OCI-LY3 (cell line): ENCODE data around the gene SIAE.

Experiments
- CTCF ChIP-seq: fragments of 200-600, 300-600 bp; sonication (generic); IDR thresholded peaks from 2 replicates; pipeline ENCODE4 v1.5.1; 2014; ENCODE audit warnings: antibody characterized with exemption, low read length, low read depth
- EZH2phosphoT487 ChIP-seq: fragments of 200-600 bp; shearing (Covaris generic); IDR thresholded peaks from 2 replicates; pipeline ENCODE4 v1.6.1; 2018; ENCODE audit warnings: antibody characterized with exemption, mixed run types, low read depth

DNA sequence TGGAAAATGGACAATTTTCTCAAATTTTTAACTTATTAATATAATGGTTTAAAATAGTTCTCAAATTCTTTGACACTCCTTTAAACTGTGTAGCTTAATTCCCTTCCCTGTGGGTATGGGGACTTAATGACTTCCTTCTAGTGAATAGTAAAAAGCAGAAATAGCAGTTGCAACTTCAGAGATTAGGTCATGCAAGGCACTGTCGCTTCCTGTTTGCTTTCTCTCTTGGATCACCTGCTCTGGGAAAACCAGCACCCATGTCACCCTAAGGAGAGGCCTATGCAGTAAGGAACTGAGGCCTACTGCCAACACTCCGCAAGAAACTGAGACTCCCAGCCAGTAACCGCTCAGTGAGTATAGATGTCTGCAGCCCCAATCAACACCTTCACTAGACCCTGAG, 67.8 kb downstream of the SIAE start:
- TF ChIP-seq CTCF = no peak
- TF ChIP-seq EZH2phosphoT487 = no peak
